WTC11 (cell line): Measurements from ENCODE around the gene TNFSF15. TPM values are rescaled to one million over a fixed set of nuclear protein-coding genes. Genes with fewer than 3 reads are reported as not detected.

Source experiments
- ATAC-seq: fragments of 200-7000 bp; cut with Tn5 transposase; 2 replicates; pipeline ENCODE4 v1.10.0; 2021; ENCODE audit warnings: mild to moderate bottlenecking, moderate library complexity
- CTCF ChIA-PET: fragments of 300-600 bp; sonication (Branson Sonifier 250); formaldehyde crosslinking; loops from one replicate; lab custom pipeline; 2021; ENCODE audit warnings: antibody characterized with exemption; lab: Charles Lee
- POLR2A ChIA-PET: fragments of 350-600 bp; sonication (Branson Sonifier 250); formaldehyde crosslinking; loops from one replicate; lab custom pipeline; 2021; ENCODE audit warnings: antibody characterized with exemption; lab: Charles Lee
- DNase-seq: peaks from one replicate; pipeline ENCODE4 v3.0.0; 2021; ENCODE audit warnings: low spot score
- H3K27ac Mint-ChIP-seq: 2 replicates; pipeline ENCODE4 v1.8.0; 2021; ENCODE audit warnings: mixed read lengths
- H3K27me3 Mint-ChIP-seq: 2 replicates; pipeline ENCODE4 v1.8.0; 2021; ENCODE audit warnings: low read depth, mild to moderate bottlenecking, moderate library complexity, mixed read lengths
- H3K36me3 Mint-ChIP-seq: 2 replicates; pipeline ENCODE4 v1.8.0; 2021; ENCODE audit warnings: mixed read lengths
- H3K4me1 Mint-ChIP-seq: 2 replicates; pipeline ENCODE4 v1.8.0; 2022; ENCODE audit warnings: mixed read lengths
- H3K4me3 Mint-ChIP-seq: 2 replicates; pipeline ENCODE4 v1.8.0; 2021; ENCODE audit warnings: mild to moderate bottlenecking, moderate library complexity, mixed read lengths
- H3K9me3 Mint-ChIP-seq: 2 replicates; pipeline ENCODE4 v1.8.0; 2021; ENCODE audit warnings: mixed read lengths
- CREB1 ChIP-seq: sonication (generic); formaldehyde crosslinking; IDR thresholded peaks from 2 replicates; pipeline ENCODE4 v1.8.0; 2023; ENCODE audit warnings: mild to moderate bottlenecking, missing genetic modification reagents
- E2F5 ChIP-seq: sonication (generic); formaldehyde crosslinking; IDR thresholded peaks from 2 replicates; pipeline ENCODE4 v1.8.1; 2022; ENCODE audit warnings: mild to moderate bottlenecking, moderate library complexity, missing genetic modification reagents
- FOXJ3 ChIP-seq: sonication (generic); formaldehyde crosslinking; IDR thresholded peaks from 2 replicates; pipeline ENCODE4 v1.9.0; 2021; ENCODE audit warnings: missing genetic modification reagents, mild to moderate bottlenecking, borderline replicate concordance
- KAT7 ChIP-seq: sonication (generic); formaldehyde crosslinking; IDR thresholded peaks from 2 replicates; pipeline ENCODE4 v1.8.1; 2023; ENCODE audit warnings: missing genetic modification reagents, mild to moderate bottlenecking, borderline replicate concordance
- RELA ChIP-seq: sonication (generic); formaldehyde crosslinking; IDR thresholded peaks from 2 replicates; pipeline ENCODE4 v1.8.1; 2022; ENCODE audit warnings: missing genetic modification reagents, mild to moderate bottlenecking, borderline replicate concordance
- TCF7 ChIP-seq: sonication (generic); formaldehyde crosslinking; IDR thresholded peaks from 2 replicates; pipeline ENCODE4 v1.8.0; 2022; ENCODE audit warnings: mild to moderate bottlenecking, low read depth, missing genetic modification reagents, moderate library complexity
- TEAD1 ChIP-seq: sonication (generic); formaldehyde crosslinking; IDR thresholded peaks from 2 replicates; pipeline ENCODE4 v1.8.0; 2022; ENCODE audit warnings: mild to moderate bottlenecking, missing genetic modification reagents
- TEAD4 ChIP-seq: sonication (generic); formaldehyde crosslinking; IDR thresholded peaks from 2 replicates; pipeline ENCODE4 v1.8.0; 2022; ENCODE audit warnings: mild to moderate bottlenecking, missing genetic modification reagents
- TP53 ChIP-seq: sonication (generic); formaldehyde crosslinking; IDR thresholded peaks from 2 replicates; pipeline ENCODE4 v1.8.1; 2023; ENCODE audit warnings: mild to moderate bottlenecking, missing genetic modification reagents
- ZNF281 ChIP-seq: sonication (generic); formaldehyde crosslinking; IDR thresholded peaks from 2 replicates; pipeline ENCODE4 v1.8.0; 2023; ENCODE audit warnings: mild to moderate bottlenecking, missing genetic modification reagents
- ZNF423 ChIP-seq: fragments of 250-450 bp; sonication (Bioruptor Pico); IDR thresholded peaks from 2 replicates; pipeline ENCODE4 v2.1.2; 2022; ENCODE audit warnings: mild to moderate bottlenecking, moderate library complexity
- total RNA-seq: library from RNA; stranded (reverse); gene quantifications from 3 replicates; pipeline ENCODE4 v1.2.3, GENCODE V29; 2021
- TF ChIP-seq, protein P1 (sequence below): fragments of 250-450 bp; sonication (Bioruptor Pico); IDR thresholded peaks from 2 replicates; pipeline ENCODE4 v1.9.0; 2021; ENCODE audit warnings: mild to moderate bottlenecking, borderline replicate concordance
- TF ChIP-seq, protein P2 (sequence below): fragments of 250-450 bp; sonication (Bioruptor Pico); IDR thresholded peaks from 2 replicates; pipeline ENCODE4 v1.9.0; 2021; ENCODE audit warnings: mild to moderate bottlenecking
- TF ChIP-seq, protein P3 (sequence below): sonication (generic); formaldehyde crosslinking; IDR thresholded peaks from 2 replicates; pipeline ENCODE4 v1.8.1; 2023; ENCODE audit warnings: mild to moderate bottlenecking, moderate library complexity, missing genetic modification reagents

TNFSF15 gene
- total RNA-seq, 1 experiment from 2014 or later = 0.11 TPM

- no peak for TF ChIP-seq E2F5 (CRISPR knock-in tag)
- TF ChIP-seq TEAD1 (CRISPR knock-in tag) = no peak
- TF ChIP-seq FOXJ3 = no peak
- TF ChIP-seq, protein P1, sequence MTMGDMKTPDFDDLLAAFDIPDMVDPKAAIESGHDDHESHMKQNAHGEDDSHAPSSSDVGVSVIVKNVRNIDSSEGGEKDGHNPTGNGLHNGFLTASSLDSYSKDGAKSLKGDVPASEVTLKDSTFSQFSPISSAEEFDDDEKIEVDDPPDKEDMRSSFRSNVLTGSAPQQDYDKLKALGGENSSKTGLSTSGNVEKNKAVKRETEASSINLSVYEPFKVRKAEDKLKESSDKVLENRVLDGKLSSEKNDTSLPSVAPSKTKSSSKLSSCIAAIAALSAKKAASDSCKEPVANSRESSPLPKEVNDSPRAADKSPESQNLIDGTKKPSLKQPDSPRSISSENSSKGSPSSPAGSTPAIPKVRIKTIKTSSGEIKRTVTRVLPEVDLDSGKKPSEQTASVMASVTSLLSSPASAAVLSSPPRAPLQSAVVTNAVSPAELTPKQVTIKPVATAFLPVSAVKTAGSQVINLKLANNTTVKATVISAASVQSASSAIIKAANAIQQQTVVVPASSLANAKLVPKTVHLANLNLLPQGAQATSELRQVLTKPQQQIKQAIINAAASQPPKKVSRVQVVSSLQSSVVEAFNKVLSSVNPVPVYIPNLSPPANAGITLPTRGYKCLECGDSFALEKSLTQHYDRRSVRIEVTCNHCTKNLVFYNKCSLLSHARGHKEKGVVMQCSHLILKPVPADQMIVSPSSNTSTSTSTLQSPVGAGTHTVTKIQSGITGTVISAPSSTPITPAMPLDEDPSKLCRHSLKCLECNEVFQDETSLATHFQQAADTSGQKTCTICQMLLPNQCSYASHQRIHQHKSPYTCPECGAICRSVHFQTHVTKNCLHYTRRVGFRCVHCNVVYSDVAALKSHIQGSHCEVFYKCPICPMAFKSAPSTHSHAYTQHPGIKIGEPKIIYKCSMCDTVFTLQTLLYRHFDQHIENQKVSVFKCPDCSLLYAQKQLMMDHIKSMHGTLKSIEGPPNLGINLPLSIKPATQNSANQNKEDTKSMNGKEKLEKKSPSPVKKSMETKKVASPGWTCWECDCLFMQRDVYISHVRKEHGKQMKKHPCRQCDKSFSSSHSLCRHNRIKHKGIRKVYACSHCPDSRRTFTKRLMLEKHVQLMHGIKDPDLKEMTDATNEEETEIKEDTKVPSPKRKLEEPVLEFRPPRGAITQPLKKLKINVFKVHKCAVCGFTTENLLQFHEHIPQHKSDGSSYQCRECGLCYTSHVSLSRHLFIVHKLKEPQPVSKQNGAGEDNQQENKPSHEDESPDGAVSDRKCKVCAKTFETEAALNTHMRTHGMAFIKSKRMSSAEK (CRISPR knock-in tag) = no peak
- TF ChIP-seq, protein P2, sequence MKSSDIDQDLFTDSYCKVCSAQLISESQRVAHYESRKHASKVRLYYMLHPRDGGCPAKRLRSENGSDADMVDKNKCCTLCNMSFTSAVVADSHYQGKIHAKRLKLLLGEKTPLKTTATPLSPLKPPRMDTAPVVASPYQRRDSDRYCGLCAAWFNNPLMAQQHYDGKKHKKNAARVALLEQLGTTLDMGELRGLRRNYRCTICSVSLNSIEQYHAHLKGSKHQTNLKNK (CRISPR knock-in tag) = no peak
- TF ChIP-seq ZNF423 (CRISPR knock-in tag) = no peak
- no peak for TF ChIP-seq TEAD4 (CRISPR knock-in tag)
- no peak for TF ChIP-seq RELA (CRISPR knock-in tag)
- TF ChIP-seq TP53 = no peak
Measured at GRCh38 chr9:114822708-114823107, 16.9 kb upstream of the TNFSF15 start (continued).

- peaks cover 27% of the 10 kb centered on the region for H3K27me3 Mint-ChIP-seq
- H3K9me3 Mint-ChIP-seq = no peaks in the 10 kb centered on the region
- no peak overlapping the region for H3K27ac Mint-ChIP-seq
- ChIA-PET POLR2A (no interaction called here), CTCF (no interaction called here)
- DNase-seq (no peak), ATAC-seq (no peak)
- no peaks in the 10 kb centered on the region for H3K4me1 Mint-ChIP-seq
- no peaks in the 10 kb centered on the region for H3K36me3 Mint-ChIP-seq
- no peak overlapping the region for H3K4me3 Mint-ChIP-seq
- TF ChIP-seq TCF7 (no peak), TEAD1 (CRISPR knock-in tag) (no peak), ZNF281 (CRISPR knock-in tag) (no peak), CREB1 (no peak), KAT7 (CRISPR knock-in tag) (no peak)
- TF ChIP-seq, protein P2 (CRISPR knock-in tag) = no peak
- TF ChIP-seq, protein P3, sequence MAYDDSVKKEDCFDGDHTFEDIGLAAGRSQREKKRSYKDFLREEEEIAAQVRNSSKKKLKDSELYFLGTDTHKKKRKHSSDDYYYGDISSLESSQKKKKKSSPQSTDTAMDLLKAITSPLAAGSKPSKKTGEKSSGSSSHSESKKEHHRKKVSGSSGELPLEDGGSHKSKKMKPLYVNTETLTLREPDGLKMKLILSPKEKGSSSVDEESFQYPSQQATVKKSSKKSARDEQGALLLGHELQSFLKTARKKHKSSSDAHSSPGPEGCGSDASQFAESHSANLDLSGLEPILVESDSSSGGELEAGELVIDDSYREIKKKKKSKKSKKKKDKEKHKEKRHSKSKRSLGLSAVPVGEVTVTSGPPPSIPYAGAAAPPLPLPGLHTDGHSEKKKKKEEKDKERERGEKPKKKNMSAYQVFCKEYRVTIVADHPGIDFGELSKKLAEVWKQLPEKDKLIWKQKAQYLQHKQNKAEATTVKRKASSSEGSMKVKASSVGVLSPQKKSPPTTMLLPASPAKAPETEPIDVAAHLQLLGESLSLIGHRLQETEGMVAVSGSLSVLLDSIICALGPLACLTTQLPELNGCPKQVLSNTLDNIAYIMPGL (CRISPR knock-in tag) = no peak
Measured at GRCh38 chr9:114820776-114821501, 15.1 kb upstream of the TNFSF15 start.
